Karpas-422 (cell line): Measurements from ENCODE around the gene PROSER2. TPM values are rescaled to one million over a fixed set of nuclear protein-coding genes. Genes with fewer than 3 reads are reported as not detected.

Source experiments
- DNase-seq: peaks from one replicate; pipeline ENCODE4 v3.0.0-alpha.2; 2015
- H2AFZ ChIP-seq: fragments of 200-600 bp; sonication (generic); 2 replicates; pipeline ENCODE4 v1.6.1; 2014; ENCODE audit warnings: antibody characterized with exemption, low read length, mixed read lengths
- H3K27ac ChIP-seq: fragments of 200-600 bp; sonication (generic); 2 replicates; pipeline ENCODE4 v1.5.1; 2014; ENCODE audit warnings: mild to moderate bottlenecking, low read length, moderate library complexity
- H3K27me3 ChIP-seq: fragments of 200-600 bp; sonication (generic); 2 replicates; pipeline ENCODE4 v1.6.1; 2014; ENCODE audit warnings: low read length, mixed read lengths
- H3K36me3 ChIP-seq: fragments of 200-600 bp; sonication (generic); 2 replicates; pipeline ENCODE4 v1.6.1; 2014; ENCODE audit warnings: low read length, mixed read lengths; ENCODE audit not compliant: insufficient read depth
- H3K4me1 ChIP-seq: fragments of 200-600 bp; sonication (generic); 2 replicates; pipeline ENCODE4 v1.6.1; 2014; ENCODE audit warnings: mild to moderate bottlenecking, low read length, mixed read lengths
- H3K4me2 ChIP-seq: fragments of 200-600 bp; sonication (generic); 2 replicates; pipeline ENCODE4 v1.6.1; 2014; ENCODE audit warnings: low read length, low read depth, mild to moderate bottlenecking; ENCODE audit not compliant: poor library complexity, severe bottlenecking
- H3K4me3 ChIP-seq: fragments of 200-600 bp; sonication (generic); 2 replicates; pipeline ENCODE4 v1.5.1; 2014; ENCODE audit warnings: mild to moderate bottlenecking, antibody characterized with exemption, low read length, mixed read lengths
- H3K79me2 ChIP-seq: fragments of 200-600 bp; sonication (generic); 2 replicates; pipeline ENCODE4 v1.6.1; 2014; ENCODE audit warnings: mild to moderate bottlenecking, low read length, mixed read lengths
- H3K9ac ChIP-seq: fragments of 200-600 bp; sonication (generic); 2 replicates; pipeline ENCODE4 v1.6.0; 2014; ENCODE audit warnings: low read length
- H3K9me2 ChIP-seq: fragments of 200-600 bp; sonication (generic), shearing (Covaris generic); replicated peaks from 2 replicates; pipeline ENCODE4 v1.6.0; 2014; ENCODE audit warnings: mild to moderate bottlenecking, low read length, moderate library complexity; ENCODE audit not compliant: insufficient read depth
- H3K9me3 ChIP-seq: fragments of 300-700, 200-600 bp; sonication (generic); 2 replicates; pipeline ENCODE4 v1.6.1; 2014; ENCODE audit warnings: low read length, mixed read lengths
- H4K20me1 ChIP-seq: fragments of 200-600 bp; sonication (generic); 2 replicates; pipeline ENCODE4 v1.6.1; 2014; ENCODE audit warnings: mild to moderate bottlenecking, antibody characterized with exemption, low read length, low read depth; ENCODE audit not compliant: insufficient read depth
- total RNA-seq: library from RNA; depleted of rRNA; stranded (reverse); fragments of >200 nt; shearing (Covaris generic); gene quantifications from 2 replicates; pipeline ENCODE4 v1.2.3, GENCODE V29; 2014; ENCODE audit warnings: low replicate concordance

Gene PROSER2
- total RNA-seq, 1 experiment from 2014 or later: not detected

GRCh38 chr10:11824376-11824775 lies 1.2 kb downstream of the PROSER2 start:
- Histone ChIP-seq H3K9ac (no peak overlapping the region), H2AFZ (no peak overlapping the region), H3K27ac (no peak overlapping the region), H4K20me1 (no peaks in the 10 kb centered on the region), H3K4me3 (no peak overlapping the region), H3K4me2 (no peak overlapping the region), H3K9me2 (no peaks in the 10 kb centered on the region), H3K4me1 (no peaks in the 10 kb centered on the region), H3K79me2 (no peaks in the 10 kb centered on the region), H3K9me3 (no peaks in the 10 kb centered on the region), H3K27me3 (no peaks in the 10 kb centered on the region), H3K36me3 (no peaks in the 10 kb centered on the region)
- DNase-seq: no peak

GRCh38 chr10:11824825-11825224 lies 1.7 kb downstream of the PROSER2 start:
- Histone ChIP-seq H4K20me1 (no peaks in the 10 kb centered on the region), H2AFZ (no peak overlapping the region)

GRCh38 chr10:11825796-11826414 lies 2.7 kb downstream of the PROSER2 start:
- Histone ChIP-seq H3K9me3 (no peaks in the 10 kb centered on the region), H2AFZ (no peak overlapping the region), H3K4me1 (peaks cover 4% of the 10 kb centered on the region), H3K27ac (no peak overlapping the region), H3K27me3 (no peaks in the 10 kb centered on the region), H3K9me2 (no peaks in the 10 kb centered on the region), H3K9ac (no peak overlapping the region), H3K79me2 (no peaks in the 10 kb centered on the region), H3K4me2 (no peak overlapping the region), H3K36me3 (no peaks in the 10 kb centered on the region), H4K20me1 (no peaks in the 10 kb centered on the region), H3K4me3 (no peak overlapping the region)
- DNase-seq: no peak

More at GRCh38 chr10:11824825-11825224, 1.7 kb downstream of the PROSER2 start:
- no peak overlapping the region for H3K4me3 ChIP-seq
- no peaks in the 10 kb centered on the region for H3K36me3 ChIP-seq
- no peaks in the 10 kb centered on the region for H3K4me1 ChIP-seq
- H3K9me3 ChIP-seq: no peaks in the 10 kb centered on the region
- no peak overlapping the region for H3K27ac ChIP-seq
- H3K27me3 ChIP-seq: no peaks in the 10 kb centered on the region
- no peak overlapping the region for H3K4me2 ChIP-seq
- H3K9ac ChIP-seq: no peak overlapping the region
- no peaks in the 10 kb centered on the region for H3K9me2 ChIP-seq
- no peak for DNase-seq
- no peaks in the 10 kb centered on the region for H3K79me2 ChIP-seq

GRCh38 chr10:11827006-11827405 lies 3.9 kb downstream of the PROSER2 start:
- Histone ChIP-seq H3K4me3 (no peak overlapping the region), H3K27me3 (no peaks in the 10 kb centered on the region), H3K27ac (no peak overlapping the region), H3K9me3 (no peaks in the 10 kb centered on the region), H3K9ac (no peak overlapping the region), H2AFZ (no peak overlapping the region), H3K4me2 (no peak overlapping the region), H3K36me3 (no peaks in the 10 kb centered on the region), H3K9me2 (no peaks in the 10 kb centered on the region), H3K79me2 (no peaks in the 10 kb centered on the region), H3K4me1 (peaks cover 12% of the 10 kb centered on the region), H4K20me1 (no peaks in the 10 kb centered on the region)
- DNase-seq: no peak

- H3K79me2 ChIP-seq: no peaks in the 10 kb centered on the region
These were observed 4.3 kb downstream of the PROSER2 start for GRCh38 chr10:11827414-11827813.

GRCh38 chr10:11828682-11829284 lies 5.6 kb downstream of the PROSER2 start:
- Histone ChIP-seq H4K20me1 (no peaks in the 10 kb centered on the region), H3K4me3 (no peak overlapping the region), H3K4me1 (peaks cover 12% of the 10 kb centered on the region), H3K9me2 (no peaks in the 10 kb centered on the region), H3K4me2 (no peak overlapping the region), H3K27ac (no peak overlapping the region), H3K36me3 (no peaks in the 10 kb centered on the region), H3K9ac (no peak overlapping the region), H3K27me3 (no peaks in the 10 kb centered on the region), H3K9me3 (no peaks in the 10 kb centered on the region), H2AFZ (no peak overlapping the region), H3K79me2 (no peaks in the 10 kb centered on the region)
- DNase-seq: no peak

More at GRCh38 chr10:11827414-11827813, 4.3 kb downstream of the PROSER2 start:
- Histone ChIP-seq H3K4me1 (peaks cover 12% of the 10 kb centered on the region), H3K4me2 (no peak overlapping the region), H3K9me3 (no peaks in the 10 kb centered on the region), H4K20me1 (no peaks in the 10 kb centered on the region), H3K9ac (no peak overlapping the region), H3K9me2 (no peaks in the 10 kb centered on the region), H3K36me3 (no peaks in the 10 kb centered on the region), H2AFZ (no peak overlapping the region), H3K4me3 (no peak overlapping the region), H3K27me3 (no peaks in the 10 kb centered on the region), H3K27ac (no peak overlapping the region)
- DNase-seq: no peak

- Histone ChIP-seq H2AFZ (no peak overlapping the region), H3K79me2 (no peaks in the 10 kb centered on the region), H3K4me1 (peaks cover 12% of the 10 kb centered on the region), H3K4me2 (peak overlapping the region; percentile 41), H3K27ac (no peak overlapping the region), H3K9me2 (no peaks in the 10 kb centered on the region), H3K27me3 (no peaks in the 10 kb centered on the region), H3K4me3 (no peak overlapping the region), H3K36me3 (no peaks in the 10 kb centered on the region), H3K9me3 (no peaks in the 10 kb centered on the region), H3K9ac (no peak overlapping the region), H4K20me1 (no peaks in the 10 kb centered on the region)
- DNase-seq: no peak
These were observed 7.8 kb downstream of the PROSER2 start for GRCh38 chr10:11830836-11831519.

GRCh38 chr10:11831520-11831951 lies 8.4 kb downstream of the PROSER2 start:
- peak overlapping the region; percentile 41 for H3K4me2 ChIP-seq

More at GRCh38 chr10:11831520-11831951, 8.4 kb downstream of the PROSER2 start:
- Histone ChIP-seq H3K9ac (no peak overlapping the region), H3K27me3 (no peaks in the 10 kb centered on the region), H2AFZ (no peak overlapping the region), H3K4me1 (peaks cover 12% of the 10 kb centered on the region), H3K9me2 (no peaks in the 10 kb centered on the region), H4K20me1 (no peaks in the 10 kb centered on the region), H3K9me3 (no peaks in the 10 kb centered on the region), H3K27ac (no peak overlapping the region), H3K36me3 (no peaks in the 10 kb centered on the region), H3K4me3 (no peak overlapping the region), H3K79me2 (no peaks in the 10 kb centered on the region)
- DNase-seq: no peak
